ENCODE data around the gene PKN1. TPM values are rescaled to one million over a fixed set of nuclear protein-coding genes. Genes with fewer than 3 reads are reported as not detected.
A peak's percentile ranks its signal among the peaks of the same experiment; 100 is the strongest.

PKN1 gene
- total and polyA plus RNA-seq, 9 of the 15 experiments (the other 6 are each of a cell fraction or from before 2014, with no cell fraction given): 0.30 to 228 (median 77.5) TPM

- no peak for ATAC-seq
- no peaks in the 10 kb centered on the region for H3K9me3 ChIP-seq (replicated peaks; ENCODE audit: control insufficient read depth, insufficient read depth, low read depth, low read length)
- peaks cover 73% of the 10 kb centered on the region; the same call in 2 of the 3 replicates for H3K36me3 ChIP-seq (ENCODE audit: control insufficient read depth, insufficient read depth, low read length)
- H4K20me1 ChIP-seq (replicated peaks; ENCODE audit: control insufficient read depth, insufficient read depth, low read length): peaks cover 14% of the 10 kb centered on the region
- 0 out of 4 replicates have a peak overlapping the region, but pooled peaks of 1 of the 2 experiments have one; percentile 18 for H3K9ac ChIP-seq (ENCODE audit: insufficient read depth in 1 of 2, low read depth in 2 of 2, low read length in 2 of 2)
- TSS peak; percentile 28 for BruUV-seq (replicated peaks)
- H2AFZ ChIP-seq (ENCODE audit: low read depth, low read length): no peak overlapping the region
- H3K27ac ChIP-seq (ENCODE audit: extremely low read depth, low read depth, low read length): peak overlapping the region; percentile 58; the same call in 2 of the 3 replicates
- H3K4me3 ChIP-seq: no peak overlapping the region
- H3K9me1 ChIP-seq (ENCODE audit: control insufficient read depth, insufficient read depth, low read length): peaks cover 4% of the 10 kb centered on the region
- H3K79me2 ChIP-seq (ENCODE audit: control insufficient read depth, insufficient read depth, low read length): no peaks in the 10 kb centered on the region; the same call in 2 of the 3 replicates
- H3K4me2 ChIP-seq (ENCODE audit: insufficient read depth, low read length): no peak overlapping the region
- WGBS (ENCODE audit: insufficient coverage, low coverage, missing lambda C conversion rate): 66% methylated on average over 22 of the region's 26 CpGs
- POLR2A ChIA-PET: interaction anchor here (1.0 kb wide), 1 partner anchor 204 kb away, joined by 3 read pairs; no protein-coding TSS in a partner anchor
- no peaks in the 10 kb centered on the region for H3K27me3 ChIP-seq (ENCODE audit: control insufficient read depth in 2 of 2, insufficient read depth in 2 of 2, low read length in 2 of 2)
- intact Hi-C loops (cut with micrococcal nuclease): loop anchor here (10.0 kb wide), 1 partner anchor 258 kb away; no protein-coding TSS in a partner anchor
- CTCF ChIA-PET (ENCODE audit: low intra/inter-chr PET ratio): interaction anchor here (0.6 kb wide), 1 partner anchor 50 kb away, joined by 3 read pairs; no protein-coding TSS in a partner anchor
- in situ Hi-C loops (cut with MboI): no loop called here
- FAIRE-seq: peak; percentile 66
- H3K4me1 ChIP-seq (replicated peaks in 1 of 2; ENCODE audit: control insufficient read depth in 2 of 2, insufficient read depth in 2 of 2, low read length in 2 of 2): peaks cover 7 to 29% of the 10 kb centered on the region in 2 experiments; a peak in 4 of 5 replicates
- DNase-seq (ENCODE audit: extremely low read depth in 1 of 4, low spot score in 3 of 4): peak; percentile 39 to 64 (median 44)
- TF ChIP-seq SMARCA5 (IDR thresholded peaks at IDR 0.05): no peak
- TF ChIP-seq, protein P1, sequence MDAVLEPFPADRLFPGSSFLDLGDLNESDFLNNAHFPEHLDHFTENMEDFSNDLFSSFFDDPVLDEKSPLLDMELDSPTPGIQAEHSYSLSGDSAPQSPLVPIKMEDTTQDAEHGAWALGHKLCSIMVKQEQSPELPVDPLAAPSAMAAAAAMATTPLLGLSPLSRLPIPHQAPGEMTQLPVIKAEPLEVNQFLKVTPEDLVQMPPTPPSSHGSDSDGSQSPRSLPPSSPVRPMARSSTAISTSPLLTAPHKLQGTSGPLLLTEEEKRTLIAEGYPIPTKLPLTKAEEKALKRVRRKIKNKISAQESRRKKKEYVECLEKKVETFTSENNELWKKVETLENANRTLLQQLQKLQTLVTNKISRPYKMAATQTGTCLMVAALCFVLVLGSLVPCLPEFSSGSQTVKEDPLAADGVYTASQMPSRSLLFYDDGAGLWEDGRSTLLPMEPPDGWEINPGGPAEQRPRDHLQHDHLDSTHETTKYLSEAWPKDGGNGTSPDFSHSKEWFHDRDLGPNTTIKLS (IDR thresholded peaks at IDR 0.05; ENCODE audit: borderline replicate concordance, low read depth): no peak
- TF ChIP-seq, protein P2, sequence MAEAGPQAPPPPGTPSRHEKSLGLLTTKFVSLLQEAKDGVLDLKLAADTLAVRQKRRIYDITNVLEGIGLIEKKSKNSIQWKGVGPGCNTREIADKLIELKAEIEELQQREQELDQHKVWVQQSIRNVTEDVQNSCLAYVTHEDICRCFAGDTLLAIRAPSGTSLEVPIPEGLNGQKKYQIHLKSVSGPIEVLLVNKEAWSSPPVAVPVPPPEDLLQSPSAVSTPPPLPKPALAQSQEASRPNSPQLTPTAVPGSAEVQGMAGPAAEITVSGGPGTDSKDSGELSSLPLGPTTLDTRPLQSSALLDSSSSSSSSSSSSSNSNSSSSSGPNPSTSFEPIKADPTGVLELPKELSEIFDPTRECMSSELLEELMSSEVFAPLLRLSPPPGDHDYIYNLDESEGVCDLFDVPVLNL (CRISPR knock-in tag; IDR thresholded peaks at IDR 0.05; ENCODE audit: low read depth): no peak
- TF ChIP-seq HEY1 (CRISPR knock-in tag; IDR thresholded peaks at IDR 0.05; ENCODE audit: borderline replicate concordance): no peak
- no peak for TF ChIP-seq TOE1 (IDR thresholded peaks at IDR 0.05; ENCODE audit: borderline replicate concordance)
- TF ChIP-seq TOE1 (CRISPR knock-in tag; IDR thresholded peaks at IDR 0.05; ENCODE audit: borderline replicate concordance, low read depth): no peak
- peak; percentile 72 for TF ChIP-seq CREM (IDR thresholded peaks at IDR 0.05; ENCODE audit: low read depth)
- no peak for TF ChIP-seq CXXC5 (CRISPR knock-in tag; IDR thresholded peaks at IDR 0.05)
- peak; percentile 49; the same call in 1 of the 2 replicates for TF ChIP-seq JUN (IDR thresholded peaks at IDR 0.05; ENCODE audit: borderline replicate concordance, low read depth, low read length)
- no peak for TF ChIP-seq JUN (CRISPR knock-in tag; IDR thresholded peaks at IDR 0.05; ENCODE audit: borderline replicate concordance)
- TF ChIP-seq ZEB2 (IDR thresholded peaks at IDR 0.05): no peak
- TF ChIP-seq ADNP (tag; IDR thresholded peaks at IDR 0.05): no peak
- TF ChIP-seq, protein P3, sequence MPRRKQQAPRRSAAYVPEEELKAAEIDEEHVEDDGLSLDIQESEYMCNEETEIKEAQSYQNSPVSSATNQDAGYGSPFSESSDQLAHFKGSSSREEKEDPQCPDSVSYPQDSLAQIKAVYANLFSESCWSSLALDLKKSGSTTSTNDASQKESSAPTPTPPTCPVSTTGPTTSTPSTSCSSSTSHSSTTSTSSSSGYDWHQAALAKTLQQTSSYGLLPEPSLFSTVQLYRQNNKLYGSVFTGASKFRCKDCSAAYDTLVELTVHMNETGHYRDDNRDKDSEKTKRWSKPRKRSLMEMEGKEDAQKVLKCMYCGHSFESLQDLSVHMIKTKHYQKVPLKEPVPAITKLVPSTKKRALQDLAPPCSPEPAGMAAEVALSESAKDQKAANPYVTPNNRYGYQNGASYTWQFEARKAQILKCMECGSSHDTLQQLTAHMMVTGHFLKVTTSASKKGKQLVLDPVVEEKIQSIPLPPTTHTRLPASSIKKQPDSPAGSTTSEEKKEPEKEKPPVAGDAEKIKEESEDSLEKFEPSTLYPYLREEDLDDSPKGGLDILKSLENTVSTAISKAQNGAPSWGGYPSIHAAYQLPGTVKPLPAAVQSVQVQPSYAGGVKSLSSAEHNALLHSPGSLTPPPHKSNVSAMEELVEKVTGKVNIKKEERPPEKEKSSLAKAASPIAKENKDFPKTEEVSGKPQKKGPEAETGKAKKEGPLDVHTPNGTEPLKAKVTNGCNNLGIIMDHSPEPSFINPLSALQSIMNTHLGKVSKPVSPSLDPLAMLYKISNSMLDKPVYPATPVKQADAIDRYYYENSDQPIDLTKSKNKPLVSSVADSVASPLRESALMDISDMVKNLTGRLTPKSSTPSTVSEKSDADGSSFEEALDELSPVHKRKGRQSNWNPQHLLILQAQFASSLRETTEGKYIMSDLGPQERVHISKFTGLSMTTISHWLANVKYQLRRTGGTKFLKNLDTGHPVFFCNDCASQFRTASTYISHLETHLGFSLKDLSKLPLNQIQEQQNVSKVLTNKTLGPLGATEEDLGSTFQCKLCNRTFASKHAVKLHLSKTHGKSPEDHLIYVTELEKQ (CRISPR knock-in tag; IDR thresholded peaks at IDR 0.05): no peak
- TF ChIP-seq FOS (IDR thresholded peaks at IDR 0.05; ENCODE audit: extremely low read depth, insufficient read length): no peak
- TF ChIP-seq U2AF2 (optimal IDR thresholded peaks at IDR 0.05; ENCODE audit: low read depth, low read length): no peak
- TF ChIP-seq MAFG (tag; conservative IDR thresholded peaks at IDR 0.05): 0 out of 2 replicates have a peak, but pooled peaks have one; percentile 8
Observed at GRCh38 chr19:14402332-14403144, 30.6 kb upstream of the PKN1 start.
